Esophagus (tissue), 2 donors: Measurements from ENCODE around the gene IQSEC1. TPM values are rescaled to one million over a fixed set of nuclear protein-coding genes. Genes with fewer than 3 reads are reported as not detected.

ENCODE experiments used
- H3K27ac ChIP-seq, 2 donors: one replicate each; pipeline ENCODE4 v1.5.1; 2013; ENCODE audit warnings: low read depth in 2 of 2, mild to moderate bottlenecking in 2 of 2, inconsistent platforms in 1 of 2, low read length in 1 of 2, moderate library complexity in 1 of 2
- H3K27me3 ChIP-seq, 2 donors: one replicate each; pipeline ENCODE4 v1.6.1; 2013; ENCODE audit warnings: low read length in 2 of 2, control low read depth in 1 of 2, mild to moderate bottlenecking in 1 of 2; ENCODE audit not compliant: insufficient read depth in 2 of 2, control insufficient read depth in 1 of 2
- H3K36me3 ChIP-seq, 2 donors: one replicate each; pipeline ENCODE4 v1.6.1; 2013; ENCODE audit warnings: low read length in 1 of 2; ENCODE audit not compliant: control insufficient read depth in 2 of 2, insufficient read depth in 2 of 2
- H3K4me1 ChIP-seq, 2 donors: one replicate each; pipeline ENCODE4 v1.6.1; 2013; ENCODE audit warnings: low read length in 1 of 2; ENCODE audit not compliant: control insufficient read depth in 2 of 2, insufficient read depth in 2 of 2
- H3K4me3 ChIP-seq, 2 donors: one replicate each; pipeline ENCODE4 v1.5.1; 2013; ENCODE audit warnings: low read length in 2 of 2, mild to moderate bottlenecking in 2 of 2, low read depth in 1 of 2, moderate library complexity in 1 of 2
- H3K9me3 ChIP-seq, 2 donors: one replicate each; pipeline ENCODE4 v1.6.1; 2013; ENCODE audit warnings: mild to moderate bottlenecking in 2 of 2, low read depth in 1 of 2, low read length in 1 of 2, moderate library complexity in 1 of 2; ENCODE audit not compliant: control insufficient read depth in 2 of 2, insufficient read depth in 1 of 2
- WGBS, 2 donors: extraction: QIAGEN DNeasy Blood & Tissue Kit; methylation state at CpG; one replicate each; pipeline ENCODE4 v1.1.7; 2013; 5-methylcytosine and 5-hydroxymethylcytosine counted together
- polyA plus RNA-seq, 2 donors: library from polyadenylated mRNA; stranded (reverse); fragments of 200-250 nt; gene quantifications; one replicate each; pipeline ENCODE4 v1.2.3, GENCODE V29; 2013
- donor health status: healthy with polysubstance abuse.
- donor health status: Bipolar disorder and iron deficiency.

IQSEC1 gene
- polyA plus RNA-seq, 2 donors = 4.1 to 5.2 TPM

DNA sequence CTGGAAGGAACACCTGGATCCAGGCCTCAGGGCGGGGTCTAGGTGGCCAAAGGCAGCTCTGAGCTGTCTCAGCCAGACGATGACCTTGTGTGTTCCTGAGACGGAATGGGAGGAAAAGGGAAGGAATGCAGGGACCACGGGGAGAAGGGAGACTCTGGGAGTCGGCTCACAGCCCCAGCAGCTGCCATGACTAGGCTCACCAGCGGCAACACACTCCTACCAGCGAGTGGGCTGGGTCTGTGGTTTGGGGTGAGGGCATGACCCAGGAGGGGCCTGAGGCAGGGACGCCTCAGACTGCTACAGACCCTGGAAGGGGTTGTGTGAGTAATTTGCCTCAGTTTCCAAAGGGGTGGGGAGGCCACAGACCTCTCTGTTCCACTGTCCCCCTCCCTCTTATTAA lies 19.8 kb downstream of the IQSEC1 start:
- Histone ChIP-seq H3K36me3 (no peaks in the 10 kb centered on the region), H3K4me1 (no peaks in the 10 kb centered on the region), H3K27me3 (no peaks in the 10 kb centered on the region), H3K9me3 (no peaks in the 10 kb centered on the region), H3K27ac (no peak overlapping the region), H3K4me3 (no peak overlapping the region)
- WGBS, 2 donors = 69% methylated on average over 8 of the region's 8 CpGs

GRCh38 chr3:13052191-13052820 lies 20.9 kb downstream of the IQSEC1 start:
- Histone ChIP-seq H3K36me3 (no peaks in the 10 kb centered on the region), H3K4me1 (no peaks in the 10 kb centered on the region), H3K9me3 (no peaks in the 10 kb centered on the region), H3K27me3 (no peaks in the 10 kb centered on the region), H3K4me3 (no peak overlapping the region), H3K27ac (no peak overlapping the region)
- WGBS, 2 donors = 91 to 93% methylated on average over 16 of the region's 16 CpGs

DNA sequence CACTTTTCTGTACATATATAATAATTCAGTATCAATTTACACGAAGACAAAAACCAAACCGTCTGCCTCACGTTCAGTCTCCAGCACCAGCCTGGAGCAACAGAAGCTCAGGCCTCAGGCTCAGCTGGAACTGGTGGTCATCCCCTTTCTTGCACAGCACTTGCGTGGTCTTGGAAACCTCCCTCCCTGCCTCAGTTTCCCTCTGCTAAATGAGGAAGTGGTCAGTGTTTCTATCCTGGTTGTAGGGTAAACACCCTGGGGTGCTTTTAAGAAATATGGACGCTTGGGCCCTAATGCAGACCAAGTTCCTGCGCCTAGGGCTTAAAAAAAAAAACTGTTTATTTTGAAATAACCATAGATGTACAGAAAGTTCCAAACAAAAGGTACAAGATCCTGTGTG lies 21.6 kb downstream of the IQSEC1 start:
- Histone ChIP-seq H3K4me3 (no peak overlapping the region), H3K36me3 (no peaks in the 10 kb centered on the region), H3K4me1 (no peaks in the 10 kb centered on the region), H3K9me3 (no peaks in the 10 kb centered on the region), H3K27me3 (no peaks in the 10 kb centered on the region), H3K27ac (no peak overlapping the region)
- WGBS, 2 donors = 70 to 82% methylated on average over 6 of the region's 6 CpGs

DNA sequence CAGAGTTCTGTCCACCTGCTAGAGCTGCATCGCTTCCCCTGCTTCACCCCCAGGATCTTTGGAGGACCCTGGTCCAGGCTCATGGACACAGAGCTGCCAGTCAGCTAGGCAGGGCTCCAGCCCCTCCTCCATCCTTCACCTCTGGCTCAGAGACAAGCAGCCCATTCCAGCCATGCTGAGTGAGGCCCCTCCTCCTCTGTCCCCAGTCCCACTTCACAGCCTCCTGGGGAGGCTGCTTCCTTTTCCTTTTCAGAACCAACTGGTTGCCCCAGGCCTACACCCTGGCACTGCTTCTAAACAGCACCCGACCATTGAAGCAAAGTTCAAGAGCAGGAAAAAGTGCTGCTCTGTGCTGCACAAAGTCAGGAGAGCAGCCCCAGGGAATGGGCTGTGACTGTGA lies 22.2 kb downstream of the IQSEC1 start:
- H3K27ac ChIP-seq = no peak overlapping the region
- no peaks in the 10 kb centered on the region for H3K27me3 ChIP-seq
- H3K4me3 ChIP-seq = no peak overlapping the region
- 65 to 67% methylated on average over 2 of the region's 2 CpGs for WGBS, 2 donors
- no peaks in the 10 kb centered on the region for H3K36me3 ChIP-seq
- H3K9me3 ChIP-seq = no peaks in the 10 kb centered on the region
- H3K4me1 ChIP-seq = no peaks in the 10 kb centered on the region

GRCh38 chr3:13050446-13050845 lies 22.8 kb downstream of the IQSEC1 start:
- WGBS, 2 donors = 82 to 83% methylated on average over 3 of the region's 3 CpGs
- Histone ChIP-seq H3K4me3 (no peak overlapping the region), H3K4me1 (no peaks in the 10 kb centered on the region), H3K27ac (no peak overlapping the region), H3K36me3 (no peaks in the 10 kb centered on the region), H3K9me3 (no peaks in the 10 kb centered on the region), H3K27me3 (no peaks in the 10 kb centered on the region)

DNA sequence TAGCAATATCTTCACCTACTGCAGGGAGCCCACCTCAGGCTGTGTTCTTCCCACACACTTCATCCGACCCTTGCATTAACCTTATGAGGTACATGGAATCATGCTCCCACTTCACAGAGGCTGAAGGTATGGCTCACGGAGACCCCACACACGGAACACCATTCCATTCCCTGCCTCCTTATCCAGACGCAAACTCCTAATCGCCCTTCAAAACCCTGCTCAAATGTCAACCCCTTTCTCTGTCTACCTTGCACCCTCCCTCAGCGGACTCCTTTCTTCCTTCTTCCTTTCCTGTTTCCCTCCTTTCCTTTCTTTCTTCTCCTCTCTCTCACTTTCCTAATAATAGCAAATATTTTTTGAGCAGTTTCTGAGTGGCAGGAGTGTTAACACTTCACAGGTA lies 23.8 kb downstream of the IQSEC1 start:
- WGBS, 2 donors = 96 to 97% methylated on average over 6 of the region's 6 CpGs
- H3K36me3 ChIP-seq = no peaks in the 10 kb centered on the region
- no peaks in the 10 kb centered on the region for H3K27me3 ChIP-seq
- no peak overlapping the region for H3K27ac ChIP-seq
- H3K4me1 ChIP-seq = peaks cover 0 to 3% of the 10 kb centered on the region in 2 donors
- no peak overlapping the region for H3K4me3 ChIP-seq
- no peaks in the 10 kb centered on the region for H3K9me3 ChIP-seq

GRCh38 chr3:13047296-13048165 lies 25.7 kb downstream of the IQSEC1 start:
- no peak overlapping the region for H3K27ac ChIP-seq

DNA sequence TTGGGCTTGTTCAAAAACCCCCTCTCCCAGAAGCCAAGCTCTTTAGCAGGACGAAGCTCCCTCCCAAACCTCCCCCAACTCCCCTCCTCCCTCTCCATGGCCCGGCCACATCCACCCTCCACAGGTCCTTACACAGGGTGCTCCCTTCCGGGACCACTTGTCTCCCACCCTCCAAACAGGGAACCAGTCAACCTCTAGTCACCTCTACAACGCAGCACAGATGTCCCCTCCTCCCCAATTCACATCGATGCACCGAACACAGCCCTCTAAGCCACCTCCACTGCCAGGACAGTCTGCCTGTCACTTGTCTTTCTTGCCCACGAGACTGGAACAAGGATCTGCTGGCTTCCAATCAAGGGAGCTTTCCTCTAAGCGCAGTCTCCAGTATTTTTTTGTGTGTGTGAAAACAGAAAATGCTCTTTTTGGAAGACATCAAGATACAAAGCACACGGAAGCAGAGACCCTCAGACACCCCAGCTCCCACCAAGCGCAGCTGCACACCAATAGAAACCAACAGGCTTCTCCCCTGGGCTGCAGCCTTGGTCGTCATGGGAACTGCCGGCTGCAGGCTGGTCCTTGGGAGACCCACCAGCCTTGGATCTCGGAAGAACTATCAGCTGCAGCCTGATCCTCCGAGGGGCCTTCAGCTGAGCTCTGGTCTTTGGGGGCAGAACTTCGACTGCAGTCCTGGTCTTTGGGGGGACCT lies 26.5 kb downstream of the IQSEC1 start:
- Histone ChIP-seq H3K4me1 (peaks cover 0 to 3% of the 10 kb centered on the region in 2 donors), H3K27me3 (no peaks in the 10 kb centered on the region), H3K4me3 (no peak overlapping the region), H3K36me3 (no peaks in the 10 kb centered on the region), H3K27ac (no peak overlapping the region), H3K9me3 (no peaks in the 10 kb centered on the region)
- 81 to 83% methylated on average over 15 of the region's 15 CpGs for WGBS, 2 donors

More at GRCh38 chr3:13047296-13048165, 25.7 kb downstream of the IQSEC1 start:
- H3K9me3 ChIP-seq = no peaks in the 10 kb centered on the region
- H3K27me3 ChIP-seq = no peaks in the 10 kb centered on the region
- H3K4me1 ChIP-seq = peaks cover 0 to 3% of the 10 kb centered on the region in 2 donors
- no peak overlapping the region for H3K4me3 ChIP-seq
- WGBS, 2 donors = 80 to 84% methylated on average over 11 of the region's 11 CpGs
- H3K36me3 ChIP-seq = no peaks in the 10 kb centered on the region

DNA sequence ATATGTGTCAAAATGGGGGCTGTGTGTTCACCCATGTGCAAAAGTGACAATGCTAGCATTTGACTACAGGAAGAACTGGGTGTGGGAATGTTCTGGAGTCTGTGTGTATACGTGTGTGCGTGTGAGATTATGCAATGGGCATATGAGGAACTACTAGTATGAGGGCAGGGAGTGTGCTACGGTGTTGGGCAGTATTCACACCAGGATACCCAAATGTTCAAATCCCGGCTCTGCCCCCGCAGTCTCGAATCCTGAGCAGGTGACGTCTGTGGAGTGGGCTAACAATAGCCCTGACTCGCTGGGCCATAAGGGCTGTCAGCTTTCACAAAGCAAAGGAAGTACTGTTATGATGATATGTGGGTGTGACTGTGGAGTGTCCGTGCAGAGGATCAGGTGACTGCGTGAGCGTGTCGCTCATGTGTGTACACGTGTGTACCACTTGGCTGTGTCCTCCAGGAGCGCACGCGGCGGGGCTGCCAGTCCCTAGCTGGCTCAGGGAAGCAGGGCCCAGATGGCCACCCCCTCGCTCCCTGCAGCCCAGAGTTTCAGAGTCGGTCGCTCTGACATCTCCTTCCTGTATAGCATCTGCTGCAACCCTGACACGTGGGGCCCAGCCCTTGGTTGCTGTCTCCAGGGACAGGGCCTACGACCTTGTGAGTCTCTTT lies 27.2 kb downstream of the IQSEC1 start:
- Histone ChIP-seq H3K36me3 (no peaks in the 10 kb centered on the region), H3K9me3 (no peaks in the 10 kb centered on the region), H3K27ac (no peak overlapping the region), H3K4me3 (no peak overlapping the region), H3K27me3 (no peaks in the 10 kb centered on the region), H3K4me1 (peaks cover 0 to 3% of the 10 kb centered on the region in 2 donors)
- 65 to 73% methylated on average over 22 of the region's 22 CpGs for WGBS, 2 donors
